ENCODE data around the gene ICOS. TPM values are rescaled to one million over a fixed set of nuclear protein-coding genes. Genes with fewer than 3 reads are reported as not detected.

Gene ICOS
- total RNA-seq, 2 experiments from 2014 or later, result 197 to 211 TPM

Other genes with a start within 250 kb of the ICOS start
- gene CD28, start 230.1 kb upstream of the ICOS start, total RNA-seq, result 100 to 1,000 TPM; 165 to 167 TPM
- gene CTLA4, start 69.0 kb upstream of the ICOS start, total RNA-seq, result 10 to 100 TPM; 65.2 to 69.7 TPM